Psoas muscle (tissue), 8 donors: ENCODE data around the gene BICDL2. TPM values are rescaled to one million over a fixed set of nuclear protein-coding genes. Genes with fewer than 3 reads are reported as not detected.

Source experiments
- ATAC-seq, 4 donors: fragments of 200-7000 bp; cut with Tn5 transposase; one replicate each; pipeline ENCODE4 v1.9.1; 2020; ENCODE audit warnings: moderate library complexity in 3 of 4, mild to moderate bottlenecking in 2 of 4
- DNase-seq, 2 donors: peaks; one replicate each; pipeline ENCODE4 v3.0.0-alpha.2; 2020
- H3K27ac ChIP-seq: fragments of 200-600 bp; one replicate; pipeline ENCODE4 v1.8.0; 2022
- H3K27me3 ChIP-seq, 3 donors: fragments of 200-600 bp in 1 of 3; one replicate each; pipeline versions ENCODE4 v1.6.1 to v1.8.0; 2013 to 2022; ENCODE audit warnings: low read length in 2 of 3, mild to moderate bottlenecking in 2 of 3, moderate library complexity in 1 of 3; ENCODE audit not compliant: insufficient read depth in 3 of 3
- H3K36me3 ChIP-seq, 2 donors: fragments of 200-600 bp in 1 of 2; one replicate each; pipeline versions ENCODE4 v1.6.1 to v1.8.0; 2013 to 2022; ENCODE audit warnings: low read depth in 1 of 2, mild to moderate bottlenecking in 1 of 2, moderate library complexity in 1 of 2; ENCODE audit not compliant: insufficient read depth in 1 of 2
- H3K4me1 ChIP-seq: fragments of 200-600 bp; one replicate; pipeline ENCODE4 v1.8.0; 2022
- H3K4me3 ChIP-seq: fragments of 200-600 bp; one replicate; pipeline ENCODE4 v1.8.0; 2022; ENCODE audit warnings: mild to moderate bottlenecking
- H3K9me3 ChIP-seq: fragments of 200-600 bp; one replicate; pipeline ENCODE4 v1.8.0; 2022
- WGBS, 3 donors: extraction: QIAGEN DNeasy Blood & Tissue Kit; methylation state at CpG; one replicate each; pipeline versions ENCODE4 v1.1.6 to v1.1.7; 2013; 5-methylcytosine and 5-hydroxymethylcytosine counted together
- intact Hi-C, 2 donors: fragments of 100-400 bp; cut with DNase I; formaldehyde crosslinking; loops; one replicate each; pipeline versions ENCODE4 v1.11.0 to v1.14.2; 2022
- polyA plus RNA-seq, 3 donors: library from polyadenylated mRNA; stranded (reverse); fragments of 200-250 nt; gene quantifications; one replicate each; pipeline ENCODE4 v1.2.3, GENCODE V29; 2013
- total RNA-seq, 4 donors: library from RNA; stranded (reverse); fragmentation: NEBNext Ultra II Directional in 2 of 4; extraction: Animal tissue kit (Norgen Biotek cat#: 25700) in 2 of 4; gene quantifications; one replicate each; pipeline versions ENCODE4 v1.2.1 to v1.2.4, GENCODE V29; 2021 to 2023
- TF ChIP-seq, protein P1 (sequence below): fragments of 200-600 bp; IDR thresholded peaks from one replicate; pipeline ENCODE4 v1.8.0; 2022; ENCODE audit warnings: antibody characterized with exemption
- donor health status: healthy with polysubstance abuse.
- donor health status: DM: no; HTN: no; CAD: no; lungs with moderate emphysema.
- donor health status: Bipolar disorder and iron deficiency.
- donor health status: healthy.
- donor health status: DM: yes; HTN: yes; CAD: no.
- donor health status: DM: no; HTN: no; CAD: no.
- donor health status: DM: no; HTN: no; CAD: no.
- donor health status: DM: yes; HTN: yes; CAD: no.

The BICDL2 gene
- total and polyA plus RNA-seq, 7 donors = 0.01 to 0.18 TPM; not detected in 5

GRCh38 chr16:3003582-3004270 lies 33.0 kb downstream of the BICDL2 start:
- intact Hi-C loops = no loop called here
- Histone ChIP-seq H3K9me3 (no peaks in the 10 kb centered on the region), H3K36me3 (peaks cover 0 to 22% of the 10 kb centered on the region in 2 donors), H3K27me3 (peaks cover 0 to 4% (median 0%) of the 10 kb centered on the region in 3 donors), H3K4me3 (peak overlapping the region; percentile 13), H3K4me1 (peaks cover 3% of the 10 kb centered on the region), H3K27ac (no peak overlapping the region)
- TF ChIP-seq, protein P1, sequence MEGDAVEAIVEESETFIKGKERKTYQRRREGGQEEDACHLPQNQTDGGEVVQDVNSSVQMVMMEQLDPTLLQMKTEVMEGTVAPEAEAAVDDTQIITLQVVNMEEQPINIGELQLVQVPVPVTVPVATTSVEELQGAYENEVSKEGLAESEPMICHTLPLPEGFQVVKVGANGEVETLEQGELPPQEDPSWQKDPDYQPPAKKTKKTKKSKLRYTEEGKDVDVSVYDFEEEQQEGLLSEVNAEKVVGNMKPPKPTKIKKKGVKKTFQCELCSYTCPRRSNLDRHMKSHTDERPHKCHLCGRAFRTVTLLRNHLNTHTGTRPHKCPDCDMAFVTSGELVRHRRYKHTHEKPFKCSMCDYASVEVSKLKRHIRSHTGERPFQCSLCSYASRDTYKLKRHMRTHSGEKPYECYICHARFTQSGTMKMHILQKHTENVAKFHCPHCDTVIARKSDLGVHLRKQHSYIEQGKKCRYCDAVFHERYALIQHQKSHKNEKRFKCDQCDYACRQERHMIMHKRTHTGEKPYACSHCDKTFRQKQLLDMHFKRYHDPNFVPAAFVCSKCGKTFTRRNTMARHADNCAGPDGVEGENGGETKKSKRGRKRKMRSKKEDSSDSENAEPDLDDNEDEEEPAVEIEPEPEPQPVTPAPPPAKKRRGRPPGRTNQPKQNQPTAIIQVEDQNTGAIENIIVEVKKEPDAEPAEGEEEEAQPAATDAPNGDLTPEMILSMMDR = peak; percentile 33
- peak; percentile 97 to 99 (median 98) for ATAC-seq
- WGBS, 3 donors = 6 to 11% (median 6%) methylated on average over 37 to 58 of the region's 58 CpGs
- DNase-seq = peak; percentile 95 to 98

GRCh38 chr16:3001316-3001715 lies 35.4 kb downstream of the BICDL2 start:
- no peak overlapping the region for H3K4me3 ChIP-seq
- no peak for DNase-seq
- H3K27me3 ChIP-seq = peaks cover 0 to 4% (median 0%) of the 10 kb centered on the region in 3 donors
- H3K4me1 ChIP-seq = peaks cover 3% of the 10 kb centered on the region
- peaks cover 0 to 10% of the 10 kb centered on the region in 2 donors for H3K36me3 ChIP-seq
- no peak overlapping the region for H3K27ac ChIP-seq
- intact Hi-C loops = no loop called here
- no peaks in the 10 kb centered on the region for H3K9me3 ChIP-seq
- TF ChIP-seq, protein P1 = no peak
- ATAC-seq = no peak
- WGBS, 3 donors = 65 to 71% (median 70%) methylated on average over 12 of the region's 12 CpGs

GRCh38 chr16:3000540-3000939 lies 36.2 kb downstream of the BICDL2 start:
- H3K4me3 ChIP-seq = no peak overlapping the region
- ATAC-seq (no peak), DNase-seq (no peak)
- H3K36me3 ChIP-seq = peaks cover 0 to 5% of the 10 kb centered on the region in 2 donors
- H3K9me3 ChIP-seq = no peaks in the 10 kb centered on the region
- intact Hi-C loops = no loop called here
- H3K27me3 ChIP-seq = peaks cover 0 to 1% (median 0%) of the 10 kb centered on the region in 3 donors
- peaks cover 3% of the 10 kb centered on the region for H3K4me1 ChIP-seq
- H3K27ac ChIP-seq = no peak overlapping the region
- TF ChIP-seq, protein P1 = no peak
- WGBS, 3 donors = 85 to 98% (median 85%) methylated on average over 4 of the region's 4 CpGs

GRCh38 chr16:2999929-3000328 lies 36.8 kb downstream of the BICDL2 start:
- Histone ChIP-seq H3K27me3 (peaks cover 0 to 1% (median 0%) of the 10 kb centered on the region in 3 donors), H3K36me3 (peaks cover 0 to 5% of the 10 kb centered on the region in 2 donors), H3K4me1 (peaks cover 1% of the 10 kb centered on the region), H3K9me3 (no peaks in the 10 kb centered on the region), H3K4me3 (no peak overlapping the region), H3K27ac (no peak overlapping the region)
- 74 to 80% (median 77%) methylated on average over 6 of the region's 6 CpGs for WGBS, 3 donors
- intact Hi-C loops = no loop called here
- TF ChIP-seq, protein P1 = no peak
- DNase-seq (no peak), ATAC-seq (no peak)
